GM18520 (cell line): ENCODE data around the gene NFIB.

Experiments
- ATAC-seq: cut with Tn5 transposase; IDR thresholded peaks from one replicate; pipeline ENCODE4 v1.9.1; 2021; ENCODE audit not compliant: unreplicated experiment

Gene NFIB

GRCh38 chr9:14345354-14346230 is 31.7 kb upstream of the NFIB start:
- no peak for ATAC-seq

GRCh38 chr9:14344941-14345353 is 31.0 kb upstream of the NFIB start:
- ATAC-seq: no peak

GRCh38 chr9:14344053-14344524 is 30.1 kb upstream of the NFIB start:
- ATAC-seq: no peak

- no peak for ATAC-seq
These were observed 29.5 kb upstream of the NFIB start for GRCh38 chr9:14343261-14344031.

- ATAC-seq: no peak
These were observed 28.8 kb upstream of the NFIB start for GRCh38 chr9:14342736-14343135.

GRCh38 chr9:14341437-14342122 is 27.6 kb upstream of the NFIB start:
- no peak for ATAC-seq

GRCh38 chr9:14340994-14341393 is 27.1 kb upstream of the NFIB start:
- no peak for ATAC-seq

GRCh38 chr9:14340219-14340873 is 26.4 kb upstream of the NFIB start:
- ATAC-seq: no peak

GRCh38 chr9:14339746-14340145 is 25.8 kb upstream of the NFIB start:
- ATAC-seq: no peak

GRCh38 chr9:14337615-14338014 is 23.7 kb upstream of the NFIB start:
- ATAC-seq: no peak

GRCh38 chr9:14336244-14336643 is 22.3 kb upstream of the NFIB start:
- no peak for ATAC-seq

- ATAC-seq: no peak
These were observed 17.2 kb upstream of the NFIB start for GRCh38 chr9:14331120-14331519.

- ATAC-seq: no peak
These were observed 13.1 kb upstream of the NFIB start for GRCh38 chr9:14327036-14327435.

GRCh38 chr9:14326264-14326826 is 12.4 kb upstream of the NFIB start:
- ATAC-seq: peak; percentile 55

GRCh38 chr9:14325147-14325546 is 11.2 kb upstream of the NFIB start:
- no peak for ATAC-seq

- no peak for ATAC-seq
These were observed 10.2 kb upstream of the NFIB start for GRCh38 chr9:14323985-14324650.

GRCh38 chr9:14323083-14323971 is 9.4 kb upstream of the NFIB start:
- no peak for ATAC-seq

GRCh38 chr9:14322211-14323082 is 8.5 kb upstream of the NFIB start:
- peak; percentile 81 for ATAC-seq
